ENCODE results near the gene NPSR1.

NPSR1 gene

DNA sequence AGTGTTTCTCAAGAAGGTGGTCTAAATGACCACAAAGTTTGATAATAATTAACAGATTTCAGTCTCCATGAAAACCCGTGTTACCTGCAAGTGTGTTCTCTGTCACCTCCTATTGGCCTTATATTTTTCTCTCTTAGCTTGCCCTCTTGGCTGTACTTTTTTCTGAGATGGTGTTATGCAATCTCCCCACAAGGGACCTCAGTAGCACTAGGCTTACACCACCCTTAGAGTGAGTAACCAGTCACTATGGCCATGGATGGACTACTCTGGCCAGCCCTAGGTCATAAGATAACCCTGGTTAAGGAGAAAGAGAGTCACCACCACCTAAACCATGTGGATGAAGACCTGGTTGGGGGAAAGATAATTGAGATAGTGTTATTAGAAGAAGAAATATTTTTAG lies 76.8 kb downstream of the NPSR1 start:
- Histone ChIP-seq H2AK5ac (ENCODE audit: low read length, severe bottlenecking) (no peak overlapping the region), H3K9ac (ENCODE audit: low read length) (no peak overlapping the region), H2BK15ac (ENCODE audit: low read depth, poor library complexity, severe bottlenecking) (no peak overlapping the region), H4K91ac (ENCODE audit: low read length) (no peak overlapping the region), H2BK120ac (ENCODE audit: low read depth, low read length) (no peak overlapping the region), H3K79me1 (replicated peaks; ENCODE audit: low read length, poor library complexity, severe bottlenecking) (no peaks in the 10 kb centered on the region), H3K18ac (ENCODE audit: low read depth in 1 of 2, low read length in 2 of 2) (no peak overlapping the region), H3K27ac (ENCODE audit: low read length, poor library complexity, severe bottlenecking) (no peak overlapping the region), H3K4me3 (ENCODE audit: insufficient read depth in 1 of 2, low read depth in 1 of 2, low read length in 2 of 2) (no peak overlapping the region), H3K4me1 (ENCODE audit: control insufficient read depth, insufficient read depth, low read depth, low read length) (no peaks in the 10 kb centered on the region), H3K27me3 (ENCODE audit: control insufficient read depth in 1 of 2, insufficient read depth in 1 of 2, low read length in 2 of 2) (peaks cover 0 to 3% of the 10 kb centered on the region in 2 experiments), H3K23ac (ENCODE audit: low read length in 2 of 2) (no peak overlapping the region), H3K4me2 (ENCODE audit: low read length, poor library complexity, severe bottlenecking) (no peak overlapping the region), H2BK12ac (ENCODE audit: low read length in 2 of 2) (no peak overlapping the region), H3K9me3 (ENCODE audit: control insufficient read depth, low read length) (no peaks in the 10 kb centered on the region), H4K8ac (ENCODE audit: low read length) (no peak overlapping the region), H2BK5ac (ENCODE audit: low read depth, low read length, poor library complexity, severe bottlenecking) (no peak overlapping the region), H3K4ac (ENCODE audit: low read depth in 1 of 2, low read length in 2 of 2) (no peak overlapping the region), H3K14ac (ENCODE audit: low read length in 2 of 2) (no peak overlapping the region), H2AFZ (ENCODE audit: low read depth, low read length) (no peak overlapping the region), H3K36me3 (ENCODE audit: control insufficient read depth in 1 of 2, insufficient read depth in 2 of 2, low read depth in 1 of 2, low read length in 2 of 2) (no peaks in the 10 kb centered on the region)
- no peak for DNase-seq
- WGBS: 74% methylated on average over 1 of the region's 1 CpG

DNA sequence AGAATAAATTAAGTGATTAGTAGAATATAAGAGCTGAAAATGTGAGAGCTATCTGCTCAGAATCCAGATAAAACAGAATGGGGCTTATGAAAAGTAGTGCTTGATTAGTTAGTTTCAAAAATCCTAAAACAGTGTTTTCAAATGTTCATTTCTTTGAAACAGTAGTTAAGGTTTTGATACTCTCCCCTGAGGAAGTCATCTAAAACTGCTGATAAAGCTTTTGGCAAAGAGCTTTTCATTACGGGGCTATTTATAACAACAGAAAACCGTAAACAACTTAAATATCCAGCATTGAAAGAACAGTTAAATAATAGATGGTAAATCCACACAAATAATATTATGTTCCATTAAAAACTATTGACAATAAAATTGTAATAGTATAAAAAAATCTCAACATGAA lies 77.5 kb downstream of the NPSR1 start:
- Histone ChIP-seq H2BK5ac (ENCODE audit: low read depth, low read length, poor library complexity, severe bottlenecking) (no peak overlapping the region), H2BK12ac (ENCODE audit: low read length in 2 of 2) (no peak overlapping the region), H3K14ac (ENCODE audit: low read length in 2 of 2) (no peak overlapping the region), H3K27me3 (ENCODE audit: control insufficient read depth in 1 of 2, insufficient read depth in 1 of 2, low read length in 2 of 2) (peaks cover 0 to 3% of the 10 kb centered on the region in 2 experiments), H3K9ac (ENCODE audit: low read length) (no peak overlapping the region), H3K9me3 (ENCODE audit: control insufficient read depth, low read length) (peaks cover 4% of the 10 kb centered on the region), H3K4me2 (ENCODE audit: low read length, poor library complexity, severe bottlenecking) (no peak overlapping the region), H2AFZ (ENCODE audit: low read depth, low read length) (no peak overlapping the region), H2BK15ac (ENCODE audit: low read depth, poor library complexity, severe bottlenecking) (no peak overlapping the region), H3K4me3 (ENCODE audit: insufficient read depth in 1 of 2, low read depth in 1 of 2, low read length in 2 of 2) (no peak overlapping the region), H3K27ac (ENCODE audit: low read length, poor library complexity, severe bottlenecking) (no peak overlapping the region), H3K18ac (ENCODE audit: low read depth in 1 of 2, low read length in 2 of 2) (no peak overlapping the region), H4K8ac (ENCODE audit: low read length) (no peak overlapping the region), H2BK120ac (ENCODE audit: low read depth, low read length) (no peak overlapping the region), H3K4ac (ENCODE audit: low read depth in 1 of 2, low read length in 2 of 2) (no peak overlapping the region), H3K79me1 (replicated peaks; ENCODE audit: low read length, poor library complexity, severe bottlenecking) (no peaks in the 10 kb centered on the region), H3K36me3 (ENCODE audit: control insufficient read depth in 1 of 2, insufficient read depth in 2 of 2, low read depth in 1 of 2, low read length in 2 of 2) (no peaks in the 10 kb centered on the region), H2AK5ac (ENCODE audit: low read length, severe bottlenecking) (no peak overlapping the region), H3K23ac (ENCODE audit: low read length in 2 of 2) (no peak overlapping the region), H4K91ac (ENCODE audit: low read length) (no peak overlapping the region), H3K4me1 (ENCODE audit: control insufficient read depth, insufficient read depth, low read depth, low read length) (no peaks in the 10 kb centered on the region)
- no CpG with 5 or more reads among the region's 2 CpGs for WGBS
- DNase-seq: no peak

DNA sequence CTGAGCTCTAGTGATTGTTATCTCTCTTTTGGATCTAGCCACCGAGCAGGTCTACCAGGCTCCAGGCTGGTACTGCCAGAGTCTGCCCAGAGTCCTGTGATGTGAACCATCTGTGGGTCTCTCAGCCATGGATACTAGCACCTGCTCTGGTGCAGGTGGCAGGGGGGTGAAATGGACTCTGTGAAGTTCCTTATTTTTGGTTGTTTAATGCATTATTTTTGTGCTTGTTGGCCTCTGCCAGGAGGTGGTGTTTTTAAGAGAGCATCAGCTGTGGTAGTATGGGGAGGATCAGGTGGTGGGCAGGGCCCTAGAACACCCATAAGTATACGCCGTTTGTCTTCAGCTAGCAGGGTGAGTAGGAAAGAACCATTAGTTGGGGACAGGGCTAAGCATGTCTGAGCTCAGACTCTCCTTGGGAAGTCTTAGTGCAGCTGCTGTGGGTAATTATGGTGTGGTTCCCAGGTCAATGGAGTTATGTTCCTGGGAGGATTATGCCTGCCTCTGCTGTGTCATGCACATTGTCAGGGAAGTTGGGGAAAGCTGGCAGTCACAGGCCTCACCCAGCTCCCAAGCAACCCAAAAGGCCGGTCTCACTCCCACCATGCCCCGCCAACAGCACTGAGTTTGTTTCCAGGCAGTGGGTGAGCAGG lies 81.8 kb downstream of the NPSR1 start:
- Histone ChIP-seq H2AK5ac (ENCODE audit: low read length, severe bottlenecking) (no peak overlapping the region), H2BK12ac (ENCODE audit: low read length in 2 of 2) (no peak overlapping the region), H3K4me3 (ENCODE audit: insufficient read depth in 1 of 2, low read depth in 1 of 2, low read length in 2 of 2) (no peak overlapping the region), H3K79me1 (replicated peaks; ENCODE audit: low read length, poor library complexity, severe bottlenecking) (no peaks in the 10 kb centered on the region), H3K18ac (ENCODE audit: low read depth in 1 of 2, low read length in 2 of 2) (no peak overlapping the region), H3K36me3 (ENCODE audit: control insufficient read depth in 1 of 2, insufficient read depth in 2 of 2, low read depth in 1 of 2, low read length in 2 of 2) (no peaks in the 10 kb centered on the region), H2BK15ac (ENCODE audit: low read depth, poor library complexity, severe bottlenecking) (no peak overlapping the region), H3K9ac (ENCODE audit: low read length) (no peak overlapping the region), H3K23ac (ENCODE audit: low read length in 2 of 2) (no peak overlapping the region), H3K14ac (ENCODE audit: low read length in 2 of 2) (no peak overlapping the region), H2AFZ (ENCODE audit: low read depth, low read length) (no peak overlapping the region), H2BK5ac (ENCODE audit: low read depth, low read length, poor library complexity, severe bottlenecking) (no peak overlapping the region), H2BK120ac (ENCODE audit: low read depth, low read length) (no peak overlapping the region), H3K4ac (ENCODE audit: low read depth in 1 of 2, low read length in 2 of 2) (no peak overlapping the region), H3K27ac (ENCODE audit: low read length, poor library complexity, severe bottlenecking) (no peak overlapping the region), H3K4me2 (ENCODE audit: low read length, poor library complexity, severe bottlenecking) (no peak overlapping the region), H3K27me3 (ENCODE audit: control insufficient read depth in 1 of 2, insufficient read depth in 1 of 2, low read length in 2 of 2) (peaks cover 0 to 3% of the 10 kb centered on the region in 2 experiments), H4K91ac (ENCODE audit: low read length) (no peak overlapping the region), H3K9me3 (ENCODE audit: control insufficient read depth, low read length) (peaks cover 19% of the 10 kb centered on the region), H3K4me1 (ENCODE audit: control insufficient read depth, insufficient read depth, low read depth, low read length) (no peaks in the 10 kb centered on the region), H4K8ac (ENCODE audit: low read length) (no peak overlapping the region)
- 76% methylated on average over 5 of the region's 5 CpGs for WGBS
- DNase-seq: no peak

DNA sequence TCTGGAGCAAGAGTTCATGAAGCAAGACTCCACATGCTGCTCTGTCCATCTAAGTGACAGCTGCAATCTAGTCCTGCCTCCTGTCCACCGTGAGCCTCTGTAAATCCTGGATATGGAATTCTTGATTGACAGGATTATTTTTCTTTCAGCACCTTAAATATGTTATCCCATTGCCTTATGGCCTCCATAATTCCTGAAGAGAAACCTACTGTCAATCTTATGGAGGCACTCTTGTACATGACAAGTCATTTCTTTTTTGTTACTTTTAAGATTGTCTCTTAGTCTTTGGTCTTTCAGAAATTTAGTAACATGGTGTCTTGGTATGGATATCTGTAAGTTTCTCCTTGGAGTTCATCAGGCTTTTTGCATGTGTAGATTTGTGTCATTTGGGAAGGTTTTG lies 82.8 kb downstream of the NPSR1 start:
- H2BK120ac ChIP-seq (ENCODE audit: low read depth, low read length): no peak overlapping the region
- no peak overlapping the region for H3K4me3 ChIP-seq (ENCODE audit: insufficient read depth in 1 of 2, low read depth in 1 of 2, low read length in 2 of 2)
- H2AK5ac ChIP-seq (ENCODE audit: low read length, severe bottlenecking): no peak overlapping the region
- peaks cover 0 to 3% of the 10 kb centered on the region in 2 experiments for H3K27me3 ChIP-seq (ENCODE audit: control insufficient read depth in 1 of 2, insufficient read depth in 1 of 2, low read length in 2 of 2)
- H4K8ac ChIP-seq (ENCODE audit: low read length): no peak overlapping the region
- no peak overlapping the region for H2BK12ac ChIP-seq (ENCODE audit: low read length in 2 of 2)
- H2AFZ ChIP-seq (ENCODE audit: low read depth, low read length): no peak overlapping the region
- 63% methylated on average over 1 of the region's 1 CpG for WGBS
- H4K91ac ChIP-seq (ENCODE audit: low read length): no peak overlapping the region
- peaks cover 19% of the 10 kb centered on the region for H3K9me3 ChIP-seq (ENCODE audit: control insufficient read depth, low read length)
- H3K9ac ChIP-seq (ENCODE audit: low read length): no peak overlapping the region
- no peak for DNase-seq
- no peak overlapping the region for H3K4ac ChIP-seq (ENCODE audit: low read depth in 1 of 2, low read length in 2 of 2)
- H3K4me2 ChIP-seq (ENCODE audit: low read length, poor library complexity, severe bottlenecking): no peak overlapping the region
- no peak overlapping the region for H3K18ac ChIP-seq (ENCODE audit: low read depth in 1 of 2, low read length in 2 of 2)
- H2BK5ac ChIP-seq (ENCODE audit: low read depth, low read length, poor library complexity, severe bottlenecking): no peak overlapping the region
- H2BK15ac ChIP-seq (ENCODE audit: low read depth, poor library complexity, severe bottlenecking): no peak overlapping the region
- H3K27ac ChIP-seq (ENCODE audit: low read length, poor library complexity, severe bottlenecking): no peak overlapping the region
- no peak overlapping the region for H3K23ac ChIP-seq (ENCODE audit: low read length in 2 of 2)
- H3K79me1 ChIP-seq (replicated peaks; ENCODE audit: low read length, poor library complexity, severe bottlenecking): no peaks in the 10 kb centered on the region
- no peaks in the 10 kb centered on the region for H3K36me3 ChIP-seq (ENCODE audit: control insufficient read depth in 1 of 2, insufficient read depth in 2 of 2, low read depth in 1 of 2, low read length in 2 of 2)
- H3K4me1 ChIP-seq (ENCODE audit: control insufficient read depth, insufficient read depth, low read depth, low read length): no peaks in the 10 kb centered on the region
- no peak overlapping the region for H3K14ac ChIP-seq (ENCODE audit: low read length in 2 of 2)
